ENCODE measurements around the gene USP27X. TPM values are rescaled to one million over a fixed set of nuclear protein-coding genes. Genes with fewer than 3 reads are reported as not detected.
A peak's percentile ranks its signal among the peaks of the same experiment; 100 is the strongest.

Gene USP27X
- total RNA-seq, 1 experiment from 2014 or later, result 3.5 TPM

- peak; percentile 43 for DNase-seq (ENCODE audit: low spot score)
Measured at GRCh38 chrX:49884290-49884862, 5.1 kb downstream of the USP27X start.

GRCh38 chrX:49892542-49892941 is 13.3 kb downstream of the USP27X start:
- no peak for DNase-seq (ENCODE audit: low spot score)

GRCh38 chrX:49896951-49897350 is 17.7 kb downstream of the USP27X start:
- no peak for DNase-seq (ENCODE audit: low spot score)

GRCh38 chrX:49901048-49901447 is 21.8 kb downstream of the USP27X start:
- no peak for DNase-seq (ENCODE audit: low spot score)

GRCh38 chrX:49910344-49910743 is 31.1 kb downstream of the USP27X start:
- DNase-seq (ENCODE audit: low spot score), result no peak

- DNase-seq (ENCODE audit: low spot score), result no peak
Measured at GRCh38 chrX:49912086-49912485, 32.8 kb downstream of the USP27X start.

- no peak for DNase-seq (ENCODE audit: low spot score)
Measured at GRCh38 chrX:49912861-49913260, 33.6 kb downstream of the USP27X start.

- DNase-seq (ENCODE audit: low spot score), result peak; percentile 45
Measured at GRCh38 chrX:49915361-49916222, 36.3 kb downstream of the USP27X start.

GRCh38 chrX:49919617-49920016 is 40.3 kb downstream of the USP27X start:
- peak; percentile 3 for DNase-seq (ENCODE audit: low spot score)

- no peak for DNase-seq (ENCODE audit: low spot score)
Measured at GRCh38 chrX:49921109-49921508, 41.8 kb downstream of the USP27X start.

- peak; percentile 93 for DNase-seq (ENCODE audit: low spot score)
Measured at GRCh38 chrX:49922291-49923241, 43.3 kb downstream of the USP27X start, which contains the start of gene CLCN5. Gene CLCN5, plus strand, starts transcription at chrX:49922596. Its CDS starts 2,703 bp downstream, at chrX:49925299.

- DNase-seq (ENCODE audit: low spot score), result no peak
Measured at GRCh38 chrX:49925176-49925575, 45.9 kb downstream of the USP27X start.

- DNase-seq (ENCODE audit: low spot score), result no peak
Measured at GRCh38 chrX:49930039-49930438, 50.8 kb downstream of the USP27X start.

Other genes starting within 250 kb of the USP27X start
- gene PAGE1, start 183.5 kb upstream of the USP27X start, total RNA-seq (2014; rRNA removed; shearing (Covaris generic)), result 0.39 and 0.41 TPM in 2 replicates
- gene PAGE4, start 50.2 kb upstream of the USP27X start, total RNA-seq (2014; rRNA removed; shearing (Covaris generic)), result not detected in 2 replicates
- 2.4 and 3.6 TPM in 2 replicates for gene CLCN5, start 43.1 kb downstream of the USP27X start, total RNA-seq (2014; rRNA removed; shearing (Covaris generic))

Data from H4 (cell line).